CD4-positive, alpha-beta T cell treated with Interleukin-4 for 4 hours (primary cell): ENCODE measurements around the gene C11orf54.
"Not testable (repeated sequence)": the region's sequence is repeated elsewhere in the genome, so short reads cannot be mapped to it uniquely, and the experiment has no call there.

Experiments used
- DNase-seq: peaks from one replicate; pipeline ENCODE4 v3.0.0-alpha.2; 2020

Gene C11orf54

DNA sequence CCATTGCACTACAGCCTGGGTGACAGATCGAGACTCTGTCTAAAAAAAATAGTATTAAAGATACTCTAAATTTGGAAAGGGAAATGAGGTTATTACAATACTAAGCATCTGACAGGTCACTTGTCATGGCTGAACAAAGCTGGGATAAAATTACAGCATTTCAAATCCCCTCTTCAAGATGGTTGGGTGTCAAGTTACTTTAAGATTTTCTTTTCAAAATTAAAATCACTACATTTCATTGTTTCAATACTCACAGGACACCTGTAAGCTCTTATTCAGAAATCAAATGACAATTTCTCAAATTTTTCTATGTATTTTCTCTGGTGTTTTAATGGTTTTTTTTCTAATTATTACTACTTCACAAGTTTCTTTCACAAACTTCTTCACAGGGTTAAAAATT lies 5.8 kb upstream of the C11orf54 start:
- DNase-seq, result no peak

GRCh38 chr11:93736129-93736528 lies 5.3 kb upstream of the C11orf54 start:
- no peak for DNase-seq

DNA sequence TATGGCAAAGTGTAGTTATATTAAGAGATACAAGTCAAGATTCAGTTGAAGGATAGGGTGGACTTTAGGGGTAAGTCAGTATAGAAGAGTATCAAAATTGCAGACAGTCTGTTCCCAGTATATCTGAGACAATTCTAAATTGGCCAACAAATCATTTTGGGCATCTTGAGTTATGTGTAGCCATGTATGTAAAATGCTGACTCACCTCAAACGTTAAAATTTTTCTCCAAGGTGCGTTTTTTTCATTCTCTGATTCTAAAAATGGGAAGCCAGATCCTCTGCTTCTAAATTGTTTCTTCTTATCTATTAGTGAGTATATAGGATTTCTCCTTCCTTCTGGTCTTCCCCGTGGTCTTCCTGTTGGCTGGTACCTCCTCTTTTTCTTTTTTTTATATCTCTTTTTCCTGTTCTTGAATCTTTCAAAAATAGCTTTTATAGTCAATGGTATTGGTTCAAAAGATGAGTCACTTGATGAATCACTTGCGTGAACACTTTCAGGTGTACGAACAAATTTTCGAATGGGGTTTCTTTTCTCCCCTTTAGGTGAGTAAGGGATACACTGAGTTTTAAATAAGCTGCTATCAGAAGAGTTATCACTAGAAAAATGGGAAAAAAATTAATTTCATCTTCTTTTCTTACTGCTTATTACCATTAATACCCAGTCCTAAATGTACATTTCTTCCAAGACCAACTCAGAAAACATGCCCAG lies 3.4 kb upstream of the C11orf54 start:
- DNase-seq, result peak; percentile 68

GRCh38 chr11:93738647-93739081 lies 2.8 kb upstream of the C11orf54 start:
- DNase-seq, result no peak

- peak; percentile 29 for DNase-seq
Measured at GRCh38 chr11:93740031-93740729, 1.3 kb upstream of the C11orf54 start.

- DNase-seq, result peak; percentile 56
Measured at GRCh38 chr11:93740730-93741093, 760 bp upstream of the C11orf54 start.

- DNase-seq, result no peak
Measured at GRCh38 chr11:93741882-93742226, 382 bp downstream of the C11orf54 start.

GRCh38 chr11:93743291-93743690 lies 1.8 kb downstream of the C11orf54 start:
- DNase-seq, result no peak

DNA sequence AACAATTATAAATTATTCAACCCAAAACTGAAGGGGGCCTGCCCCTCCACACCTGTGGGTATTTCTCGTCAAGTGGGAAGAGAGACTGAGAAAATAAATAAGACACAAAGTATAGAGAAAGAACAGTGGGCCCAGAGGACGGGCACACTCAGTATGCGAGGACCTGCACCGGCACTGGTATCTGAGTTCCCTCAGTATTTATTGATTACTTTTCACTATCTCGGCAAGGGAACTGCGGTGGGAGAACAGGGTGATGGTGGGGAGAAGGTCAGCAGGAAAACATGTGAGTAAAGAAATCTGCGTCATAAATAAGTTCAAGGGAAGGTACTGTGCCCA lies 3.2 kb downstream of the C11orf54 start:
- no peak for DNase-seq

DNA sequence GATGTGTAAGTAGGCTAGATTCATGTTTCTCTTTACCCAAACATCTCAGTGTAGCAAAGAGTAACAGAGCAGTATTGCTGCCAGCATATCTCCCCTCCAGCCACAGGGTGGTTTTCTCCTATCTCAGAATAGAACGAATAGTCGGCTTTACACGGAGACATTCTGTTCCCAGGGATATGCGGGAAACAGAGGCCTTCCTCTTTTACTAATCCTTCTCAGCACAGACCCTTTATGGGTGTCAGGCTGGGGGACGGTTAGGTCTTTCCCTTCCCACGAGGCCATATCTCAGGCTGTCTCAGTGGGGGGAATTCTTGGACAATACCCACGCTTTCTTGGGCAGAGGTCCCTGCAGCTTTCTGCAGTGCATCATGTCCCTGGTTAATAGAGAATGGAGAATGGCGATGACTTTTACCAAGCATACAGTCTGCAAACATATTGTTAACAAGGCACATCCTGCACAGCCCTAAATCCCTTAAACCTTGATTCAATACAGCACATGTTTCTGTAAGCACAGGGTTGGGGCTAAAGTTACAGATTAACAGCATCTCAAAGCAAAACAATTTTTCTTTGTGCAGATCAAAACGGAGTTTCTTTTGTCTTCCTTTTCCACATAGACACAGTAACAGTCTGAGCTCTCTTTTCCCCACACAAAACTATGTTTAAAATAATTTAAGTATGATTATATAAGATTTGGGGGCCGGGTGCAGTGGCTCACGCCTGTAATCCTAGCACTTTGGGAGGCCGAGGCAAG lies 3.7 kb downstream of the C11orf54 start:
- not testable (repeated sequence) for DNase-seq

DNA sequence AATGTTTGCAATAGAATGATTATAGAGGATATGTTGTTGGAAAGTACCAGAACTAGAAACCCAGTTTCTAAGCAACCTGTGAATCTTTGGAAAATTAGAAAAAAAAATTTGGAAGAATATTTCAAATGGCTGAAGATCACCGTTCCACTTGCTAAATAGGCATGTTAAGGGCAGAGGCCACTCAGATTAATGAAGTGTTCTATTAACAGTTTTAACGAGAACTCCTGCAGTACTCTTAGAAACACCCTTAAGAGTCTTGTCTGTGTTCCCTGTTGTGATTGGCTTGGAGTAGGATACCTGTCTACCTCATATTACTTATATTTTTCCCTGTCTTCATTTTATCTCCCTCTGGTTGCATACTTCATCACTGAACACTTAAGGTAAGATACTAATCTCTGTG lies 4.6 kb downstream of the C11orf54 start:
- DNase-seq, result no peak

GRCh38 chr11:93747122-93747521 lies 5.7 kb downstream of the C11orf54 start:
- DNase-seq, result no peak

DNA sequence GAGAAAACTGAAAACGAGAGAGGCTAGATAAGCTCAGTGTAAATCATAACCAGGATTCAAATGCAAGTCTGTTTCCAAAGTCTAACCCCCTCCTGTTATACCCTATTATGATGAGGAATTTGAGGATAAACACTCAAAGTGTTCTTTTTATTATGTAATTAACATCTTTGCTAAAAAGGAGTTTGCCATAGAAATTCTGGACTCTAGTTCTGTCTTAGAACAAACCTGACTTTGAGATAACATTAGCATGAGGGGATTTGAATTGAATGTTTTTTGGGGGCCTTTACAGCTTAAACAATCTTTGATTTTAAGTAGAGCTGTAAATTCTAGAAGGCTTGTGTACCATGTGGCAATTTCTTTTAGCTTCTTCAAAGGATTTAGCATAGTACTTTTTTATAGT lies 9.5 kb downstream of the C11orf54 start:
- DNase-seq, result no peak

DNA sequence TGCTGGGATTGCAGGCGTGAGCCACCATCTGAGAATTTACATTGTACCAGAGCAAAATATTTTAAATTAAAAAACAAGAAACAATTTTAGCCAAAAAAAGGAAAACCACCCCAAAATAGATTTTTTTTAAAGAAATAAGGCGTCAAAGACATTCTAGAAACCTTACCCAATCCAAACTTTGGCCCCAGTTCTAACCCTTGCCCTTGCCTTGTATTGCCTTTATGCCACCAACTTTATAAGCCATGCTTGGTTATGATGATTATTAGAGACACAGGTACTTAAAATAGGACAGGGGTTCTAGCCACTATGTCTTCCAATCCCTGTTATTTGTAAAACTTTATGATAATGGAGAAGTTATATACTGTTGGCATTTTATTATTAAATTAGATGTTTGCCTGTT lies 11.8 kb downstream of the C11orf54 start:
- DNase-seq, result no peak

DNA sequence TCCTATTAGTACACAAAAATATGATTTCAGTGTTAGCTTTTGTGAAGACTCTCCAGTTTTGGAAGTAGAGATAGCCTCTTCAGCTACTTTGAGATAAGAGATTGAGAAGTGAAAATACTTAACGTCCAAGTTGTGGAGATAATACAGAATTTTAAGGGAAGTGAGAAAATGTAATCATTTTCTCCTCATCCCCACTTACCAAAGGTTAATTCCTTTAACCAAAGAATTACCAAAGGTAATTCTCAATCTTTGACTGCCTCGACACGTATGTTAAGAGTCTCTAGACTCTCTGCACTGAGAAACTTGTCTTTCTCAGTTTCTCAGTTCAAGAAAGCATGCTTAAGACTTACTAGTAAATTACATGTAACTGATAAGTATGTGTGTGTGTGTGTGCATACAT lies 15.3 kb downstream of the C11orf54 start:
- no peak for DNase-seq

GRCh38 chr11:93757301-93757700 lies 15.8 kb downstream of the C11orf54 start:
- no peak for DNase-seq

DNA sequence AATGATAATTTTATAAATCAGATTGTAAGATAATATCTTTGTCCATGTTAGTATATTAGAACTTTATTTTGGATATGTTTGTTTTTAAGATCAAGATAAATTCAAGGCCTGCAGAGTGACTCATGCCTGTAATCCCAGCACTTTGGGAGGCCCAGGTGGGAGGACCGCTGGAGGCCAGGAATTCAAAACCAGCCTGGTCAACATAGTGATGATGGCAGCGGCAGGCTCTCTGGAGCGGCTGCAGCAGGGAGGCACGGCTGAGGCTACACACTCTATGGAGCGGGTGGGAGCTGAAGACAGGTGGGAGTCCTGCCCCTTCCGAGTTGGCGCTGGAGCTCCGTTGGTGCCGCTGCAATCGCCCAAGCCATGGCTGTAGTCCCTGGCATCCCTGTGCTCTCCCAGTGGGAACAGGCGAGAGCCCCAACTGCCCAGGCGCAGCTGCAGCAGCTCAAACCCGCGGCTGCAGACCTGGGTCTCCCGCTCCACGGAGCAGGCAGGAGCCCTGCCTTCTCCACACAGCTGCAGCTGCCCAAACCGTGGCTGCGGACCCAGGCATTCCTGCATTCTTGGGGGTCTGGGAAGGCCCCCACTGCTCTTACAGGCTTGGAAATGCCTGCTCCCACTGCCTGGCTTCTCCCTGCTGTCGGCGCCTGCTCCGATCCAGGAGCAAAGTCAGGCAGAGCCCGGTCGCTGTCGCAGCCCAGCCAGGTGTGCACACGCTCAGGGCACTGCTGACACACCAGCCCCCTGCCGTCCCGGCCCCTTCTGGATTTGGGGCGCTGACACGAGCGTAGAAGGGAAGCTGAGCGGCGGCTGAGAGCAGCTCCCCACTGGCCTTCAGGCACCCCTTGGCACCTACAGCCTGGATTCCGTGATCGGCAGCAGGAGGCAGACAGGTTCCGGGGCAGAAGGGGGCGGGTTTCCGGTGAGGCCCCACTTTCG lies 16.7 kb downstream of the C11orf54 start:
- no peak for DNase-seq

GRCh38 chr11:93759123-93759522 lies 17.7 kb downstream of the C11orf54 start:
- not testable (repeated sequence) for DNase-seq

GRCh38 chr11:93761910-93762309 lies 20.4 kb downstream of the C11orf54 start:
- DNase-seq, result no peak

- no peak for DNase-seq
Measured at GRCh38 chr11:93765551-93765950, 24.1 kb downstream of the C11orf54 start.

DNA sequence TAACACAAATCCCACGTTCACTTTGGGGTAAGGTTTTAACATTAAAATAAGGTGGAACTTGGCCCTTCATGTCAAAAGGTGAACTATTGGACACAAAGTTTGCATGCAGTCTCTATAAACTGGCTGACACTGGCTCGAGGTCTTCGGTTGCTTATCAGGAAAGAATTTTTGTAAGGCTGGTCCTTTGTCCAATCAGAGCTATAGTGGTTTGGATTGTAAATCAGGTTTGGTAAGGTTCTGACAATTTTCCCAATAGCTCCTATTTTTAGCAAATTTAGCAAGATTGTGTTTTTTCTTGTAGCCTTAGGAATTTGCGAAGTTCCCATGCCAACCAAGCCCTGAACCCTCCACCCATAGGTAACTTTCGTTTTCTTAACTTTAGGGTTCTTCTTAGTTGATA lies 25.0 kb downstream of the C11orf54 start:
- DNase-seq, result no peak

- no peak for DNase-seq
Measured at GRCh38 chr11:93767018-93767417, 25.5 kb downstream of the C11orf54 start.

GRCh38 chr11:93770160-93770559 lies 28.7 kb downstream of the C11orf54 start:
- no peak for DNase-seq
